ENCODE data around the gene SORL1. TPM values are rescaled to one million over a fixed set of nuclear protein-coding genes. Genes with fewer than 3 reads are reported as not detected.

SORL1 gene
- total RNA-seq, 2 donors from 2014 or later: 273 to 331 TPM

DNA sequence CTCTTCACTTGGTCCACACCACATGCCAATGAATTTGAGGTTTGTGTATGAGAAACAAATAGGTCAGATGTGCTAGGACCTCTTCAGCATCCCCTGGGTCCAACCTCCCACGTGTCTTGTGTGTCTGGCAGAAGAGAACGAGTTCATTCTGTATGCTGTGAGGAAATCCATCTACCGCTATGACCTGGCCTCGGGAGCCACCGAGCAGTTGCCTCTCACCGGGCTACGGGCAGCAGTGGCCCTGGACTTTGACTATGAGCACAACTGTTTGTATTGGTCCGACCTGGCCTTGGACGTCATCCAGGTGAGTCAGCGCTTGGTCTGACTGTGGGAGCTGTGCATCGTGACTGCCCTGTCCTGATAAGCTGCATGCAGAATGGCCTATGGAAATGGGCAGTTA is 101.7 kb downstream of the SORL1 start:
- Mint-ChIP-seq H3K36me3 (ENCODE audit: low read depth) (peaks cover 21% of the 10 kb centered on the region), H3K27ac (no peak overlapping the region), H3K4me3 (no peak overlapping the region), H3K27me3 (no peaks in the 10 kb centered on the region), H3K4me1 (peaks cover 24% of the 10 kb centered on the region)
- DNase-seq (no peak), ATAC-seq (no peak)
- no peaks in the 10 kb centered on the region for H3K9me3 ChIP-seq (ENCODE audit: control insufficient read depth, low read length, poor library complexity, severe bottlenecking)

DNA sequence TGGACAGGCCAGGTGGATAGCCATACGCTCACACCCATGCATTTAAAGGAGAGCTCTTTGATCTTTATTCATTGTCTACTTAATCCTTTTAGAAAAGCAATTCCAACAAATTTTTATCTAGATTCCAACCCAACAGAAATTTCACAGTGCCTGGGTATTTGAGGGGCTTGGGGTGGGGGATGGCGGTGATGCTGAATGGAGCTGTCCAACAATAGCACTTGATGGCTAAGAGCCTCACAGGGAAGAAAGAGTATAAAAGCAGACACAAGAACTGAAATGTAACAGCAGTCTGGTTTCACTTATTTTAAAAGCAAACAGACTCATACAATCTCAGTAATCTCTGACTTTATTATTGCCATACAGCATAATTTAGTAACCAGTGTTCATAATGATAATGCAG is 102.4 kb downstream of the SORL1 start:
- no peaks in the 10 kb centered on the region for H3K9me3 ChIP-seq (ENCODE audit: control insufficient read depth, low read length, poor library complexity, severe bottlenecking)
- Mint-ChIP-seq H3K4me3 (no peak overlapping the region), H3K4me1 (peaks cover 27% of the 10 kb centered on the region), H3K36me3 (ENCODE audit: low read depth) (peaks cover 24% of the 10 kb centered on the region), H3K27ac (no peak overlapping the region), H3K27me3 (no peaks in the 10 kb centered on the region)
- no peak for ATAC-seq
- no peak for DNase-seq

DNA sequence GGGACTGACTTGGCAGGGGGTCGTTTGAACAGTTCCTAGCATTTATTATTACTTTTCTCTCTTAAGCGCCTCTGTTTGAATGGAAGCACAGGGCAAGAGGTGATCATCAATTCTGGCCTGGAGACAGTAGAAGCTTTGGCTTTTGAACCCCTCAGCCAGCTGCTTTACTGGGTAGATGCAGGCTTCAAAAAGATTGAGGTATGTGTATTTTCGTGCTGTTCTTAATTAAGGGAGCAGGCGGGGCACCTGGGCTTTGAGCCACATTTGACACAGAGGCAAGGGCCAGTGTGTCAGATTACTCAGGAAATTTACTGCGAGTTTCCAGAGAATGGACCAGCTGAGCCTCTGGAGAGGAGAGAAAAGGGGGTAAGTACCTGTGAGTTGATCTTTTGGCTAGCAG is 103.0 kb downstream of the SORL1 start:
- H3K9me3 ChIP-seq (ENCODE audit: control insufficient read depth, low read length, poor library complexity, severe bottlenecking): no peaks in the 10 kb centered on the region
- Mint-ChIP-seq H3K4me3 (no peak overlapping the region), H3K27me3 (no peaks in the 10 kb centered on the region), H3K4me1 (peaks cover 30% of the 10 kb centered on the region), H3K27ac (no peak overlapping the region), H3K36me3 (ENCODE audit: low read depth) (peaks cover 27% of the 10 kb centered on the region)
- DNase-seq (no peak), ATAC-seq (no peak)

DNA sequence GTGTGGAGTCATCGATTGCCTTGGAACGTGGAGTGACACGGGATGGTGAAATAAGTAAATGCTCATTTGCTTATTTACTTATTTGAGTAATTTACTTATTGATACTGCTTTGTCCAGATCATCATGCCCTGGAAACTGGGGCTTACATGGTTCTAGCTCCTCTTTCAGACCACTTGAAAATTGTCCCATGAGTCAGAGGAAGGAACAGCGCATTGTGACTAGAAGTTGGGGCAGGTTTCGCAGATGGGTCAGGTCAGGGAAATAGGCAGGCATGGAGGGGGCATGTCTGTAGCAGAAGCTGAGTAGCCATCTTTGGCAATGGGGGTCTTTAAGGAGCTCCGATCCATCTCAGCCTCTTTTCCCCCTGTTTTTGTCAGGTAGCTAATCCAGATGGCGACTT is 104.8 kb downstream of the SORL1 start:
- no peaks in the 10 kb centered on the region for H3K27me3 Mint-ChIP-seq
- ATAC-seq: no peak
- H3K27ac Mint-ChIP-seq: peak overlapping the region; percentile 80
- peaks cover 26% of the 10 kb centered on the region for H3K36me3 Mint-ChIP-seq (ENCODE audit: low read depth)
- peaks cover 28% of the 10 kb centered on the region for H3K4me1 Mint-ChIP-seq
- H3K9me3 ChIP-seq (ENCODE audit: control insufficient read depth, low read length, poor library complexity, severe bottlenecking): no peaks in the 10 kb centered on the region
- DNase-seq: no peak
- H3K4me3 Mint-ChIP-seq: no peak overlapping the region

DNA sequence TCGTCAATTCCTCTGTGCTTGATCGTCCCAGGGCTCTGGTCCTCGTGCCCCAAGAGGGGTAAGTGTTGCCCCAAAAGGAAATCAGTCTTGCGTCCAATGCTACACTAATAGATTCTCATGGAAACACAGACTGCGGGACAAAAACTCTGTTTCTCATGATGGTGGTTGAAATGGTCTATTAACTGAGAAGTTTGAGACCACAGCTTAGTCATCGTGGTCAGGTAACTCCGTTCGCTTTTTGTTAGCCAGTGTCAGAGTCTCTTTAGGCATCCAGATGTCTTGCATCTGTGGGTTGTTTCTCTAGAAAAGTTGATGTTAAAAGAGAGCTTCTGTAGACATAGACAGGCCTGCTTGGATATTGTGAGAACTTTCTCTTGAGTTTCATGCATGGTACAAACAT is 105.2 kb downstream of the SORL1 start:
- H3K27ac Mint-ChIP-seq: peak overlapping the region; percentile 80
- no peaks in the 10 kb centered on the region for H3K9me3 ChIP-seq (ENCODE audit: control insufficient read depth, low read length, poor library complexity, severe bottlenecking)
- peaks cover 27% of the 10 kb centered on the region for H3K4me1 Mint-ChIP-seq
- no peak for DNase-seq
- no peak for ATAC-seq
- H3K36me3 Mint-ChIP-seq (ENCODE audit: low read depth): peaks cover 27% of the 10 kb centered on the region
- no peak overlapping the region for H3K4me3 Mint-ChIP-seq
- no peaks in the 10 kb centered on the region for H3K27me3 Mint-ChIP-seq

DNA sequence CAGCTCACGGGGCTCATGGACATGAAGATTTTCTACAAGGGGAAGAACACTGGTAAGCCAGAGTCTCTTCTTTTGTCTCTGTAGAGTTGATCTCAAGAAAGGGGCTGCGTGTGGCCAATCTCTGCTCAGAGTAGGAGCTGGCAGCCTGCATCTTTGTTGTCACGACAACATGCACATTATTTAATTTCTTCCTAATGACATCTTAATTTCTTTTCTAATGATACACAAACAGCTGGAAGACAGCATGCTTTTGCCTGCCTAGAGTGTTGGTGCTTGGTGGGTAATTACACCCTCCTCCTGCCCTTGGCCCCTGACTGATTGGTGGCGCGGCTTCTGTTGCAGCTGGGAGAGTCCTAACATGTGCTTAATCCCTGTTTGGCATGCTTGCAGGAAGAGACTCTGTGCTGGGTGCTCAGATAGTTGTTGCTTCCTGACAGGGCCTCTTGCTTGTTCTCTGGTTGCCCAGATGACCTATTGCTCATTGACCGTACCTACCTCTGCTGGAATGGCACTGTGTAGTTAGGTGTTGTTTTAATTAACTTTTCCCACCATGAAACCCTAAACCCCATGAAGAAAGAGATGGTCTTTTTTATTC is 107.6 kb downstream of the SORL1 start:
- no peaks in the 10 kb centered on the region for H3K9me3 ChIP-seq (ENCODE audit: control insufficient read depth, low read length, poor library complexity, severe bottlenecking)
- no peak for ATAC-seq
- H3K27me3 Mint-ChIP-seq: no peaks in the 10 kb centered on the region
- peaks cover 25% of the 10 kb centered on the region for H3K36me3 Mint-ChIP-seq (ENCODE audit: low read depth)
- H3K4me3 Mint-ChIP-seq: no peak overlapping the region
- DNase-seq: no peak
- peak overlapping the region; percentile 75 for H3K27ac Mint-ChIP-seq
- H3K4me1 Mint-ChIP-seq: peaks cover 28% of the 10 kb centered on the region

DNA sequence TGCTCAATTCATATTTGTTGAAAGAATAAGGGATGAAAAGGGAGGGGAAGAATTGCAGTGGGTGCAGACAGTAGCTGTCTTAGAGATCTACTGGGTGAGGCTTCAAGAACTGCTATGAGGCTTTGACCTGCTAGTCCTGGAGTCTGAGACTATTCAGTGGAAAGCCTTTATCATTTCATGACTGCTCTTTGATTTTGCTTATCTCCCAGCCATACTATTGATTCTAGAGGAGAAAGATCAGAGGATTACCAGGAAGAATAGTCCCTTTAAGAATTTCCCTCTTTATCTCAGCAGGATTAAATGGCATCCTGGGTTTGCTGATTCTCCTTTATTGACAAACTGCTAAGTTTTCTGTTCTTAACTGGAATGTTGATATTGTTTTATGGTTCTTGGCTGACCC is 108.1 kb downstream of the SORL1 start:
- H3K4me3 Mint-ChIP-seq: no peak overlapping the region
- DNase-seq (no peak), ATAC-seq (no peak)
- peak overlapping the region; percentile 75 for H3K27ac Mint-ChIP-seq
- H3K4me1 Mint-ChIP-seq: peaks cover 28% of the 10 kb centered on the region
- H3K36me3 Mint-ChIP-seq (ENCODE audit: low read depth): peaks cover 25% of the 10 kb centered on the region
- no peaks in the 10 kb centered on the region for H3K9me3 ChIP-seq (ENCODE audit: control insufficient read depth, low read length, poor library complexity, severe bottlenecking)
- H3K27me3 Mint-ChIP-seq: no peaks in the 10 kb centered on the region

DNA sequence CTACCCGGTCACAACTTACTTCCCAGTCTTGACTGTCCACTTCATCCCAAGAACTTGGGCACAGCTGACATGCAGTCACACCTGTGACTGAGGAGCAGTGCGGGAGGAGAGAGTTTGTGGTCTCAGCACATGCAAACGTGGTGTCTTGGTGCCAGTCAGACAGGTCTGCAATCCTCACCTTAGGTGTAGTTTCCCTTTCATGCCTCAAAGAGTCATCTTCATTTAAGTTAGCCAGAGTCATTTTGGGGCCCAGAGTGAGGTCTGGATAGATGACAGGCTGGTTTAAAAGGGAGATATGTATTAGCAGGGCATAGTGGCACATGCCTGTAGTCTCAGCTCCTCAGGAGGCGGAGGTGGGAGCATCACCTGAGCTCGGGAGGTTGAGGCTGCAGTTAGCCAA is 109.1 kb downstream of the SORL1 start:
- no peak overlapping the region for H3K27ac Mint-ChIP-seq
- peaks cover 23% of the 10 kb centered on the region for H3K4me1 Mint-ChIP-seq
- H3K36me3 Mint-ChIP-seq (ENCODE audit: low read depth): peaks cover 18% of the 10 kb centered on the region
- no peaks in the 10 kb centered on the region for H3K9me3 ChIP-seq (ENCODE audit: control insufficient read depth, low read length, poor library complexity, severe bottlenecking)
- H3K27me3 Mint-ChIP-seq: no peaks in the 10 kb centered on the region
- ATAC-seq: no peak
- DNase-seq: no peak
- no peak overlapping the region for H3K4me3 Mint-ChIP-seq

DNA sequence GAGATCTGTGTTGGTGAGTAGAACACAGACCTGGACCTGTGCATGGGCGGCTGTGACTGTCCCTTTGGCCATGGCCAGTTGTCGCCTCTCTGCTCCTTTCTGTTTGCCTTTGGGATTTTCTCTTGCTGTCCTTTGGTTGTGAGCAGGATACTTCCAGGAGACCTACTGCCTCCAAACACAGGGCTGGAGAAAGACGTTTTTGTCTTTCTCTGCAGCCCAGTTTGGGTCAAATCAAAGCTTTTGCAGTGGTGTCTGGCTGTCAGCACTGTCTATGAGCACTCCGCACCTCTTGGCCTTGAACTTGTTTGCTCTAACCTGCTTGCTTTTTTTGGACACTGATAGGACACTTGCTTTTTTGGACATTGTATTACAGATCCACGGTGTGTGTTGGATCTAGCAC is 109.6 kb downstream of the SORL1 start:
- no peaks in the 10 kb centered on the region for H3K9me3 ChIP-seq (ENCODE audit: control insufficient read depth, low read length, poor library complexity, severe bottlenecking)
- Mint-ChIP-seq H3K36me3 (ENCODE audit: low read depth) (peaks cover 13% of the 10 kb centered on the region), H3K4me3 (no peak overlapping the region), H3K4me1 (peaks cover 20% of the 10 kb centered on the region), H3K27ac (no peak overlapping the region), H3K27me3 (no peaks in the 10 kb centered on the region)
- ATAC-seq (no peak), DNase-seq (no peak)

DNA sequence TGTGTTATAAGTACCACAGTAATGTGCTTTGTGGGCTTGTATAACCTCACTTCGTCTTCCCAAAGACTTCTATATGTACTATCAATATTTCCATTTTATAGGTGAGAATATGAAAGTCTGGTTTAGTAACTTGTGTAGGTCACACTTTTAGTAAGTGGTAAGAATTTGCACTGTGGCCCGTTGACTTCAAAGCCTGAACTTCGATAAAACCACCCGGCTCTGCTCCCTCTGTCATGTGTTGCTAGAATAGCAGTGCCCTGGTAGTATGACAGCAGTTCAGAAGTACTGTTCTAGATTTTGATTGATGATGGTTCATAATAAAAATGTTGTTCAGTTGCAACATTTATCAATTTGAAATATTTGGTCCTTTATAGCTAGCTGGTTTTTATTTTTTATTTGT is 110.9 kb downstream of the SORL1 start:
- Mint-ChIP-seq H3K4me1 (peaks cover 19% of the 10 kb centered on the region), H3K27me3 (no peaks in the 10 kb centered on the region), H3K27ac (no peak overlapping the region), H3K36me3 (ENCODE audit: low read depth) (peaks cover 17% of the 10 kb centered on the region), H3K4me3 (no peak overlapping the region)
- no peaks in the 10 kb centered on the region for H3K9me3 ChIP-seq (ENCODE audit: control insufficient read depth, low read length, poor library complexity, severe bottlenecking)
- DNase-seq (no peak), ATAC-seq (no peak)

DNA sequence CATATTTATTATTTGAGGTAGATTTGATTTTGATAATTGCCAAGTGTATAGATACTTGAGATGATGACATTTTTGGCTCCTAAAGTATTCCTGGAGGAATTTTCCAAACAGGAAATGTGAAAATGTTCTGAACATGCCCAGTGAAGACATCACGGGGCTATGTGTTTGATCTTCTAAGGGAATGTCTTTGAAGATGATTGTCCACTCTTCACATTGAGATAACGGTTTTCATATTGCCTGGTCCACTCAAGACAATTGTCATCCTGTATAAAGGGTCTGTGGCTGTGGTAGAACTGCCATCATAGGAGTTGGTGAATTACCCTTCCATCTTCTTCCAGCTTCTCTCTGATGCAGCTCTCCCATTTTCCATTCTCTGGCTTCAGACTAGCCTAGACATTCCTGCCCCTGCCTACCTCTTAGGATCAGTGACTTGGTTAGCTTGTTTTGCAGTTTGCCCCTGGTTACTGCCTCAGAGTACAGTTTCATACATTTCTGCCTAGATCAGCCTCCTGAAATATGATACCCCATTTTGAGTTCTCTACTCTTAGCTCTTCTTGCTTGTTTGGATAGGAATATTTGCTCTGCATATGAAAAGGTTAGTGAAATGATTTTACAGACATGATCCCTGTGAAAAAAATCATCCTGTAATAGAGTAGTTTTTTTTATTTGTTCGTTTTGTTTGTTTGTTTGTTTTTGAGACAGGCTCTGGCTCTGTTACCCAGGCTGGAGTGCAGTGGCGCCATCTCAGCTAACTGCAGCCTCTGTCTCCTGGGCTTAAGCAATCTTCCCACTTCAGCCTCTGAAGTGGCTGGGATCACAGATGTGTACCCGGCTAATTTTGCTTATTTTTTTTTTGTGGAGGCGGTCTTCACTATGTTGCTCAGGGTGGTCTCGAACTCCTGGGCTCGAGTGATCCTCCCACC is 112.0 kb downstream of the SORL1 start:
- peaks cover 17% of the 10 kb centered on the region for H3K4me1 Mint-ChIP-seq
- H3K4me3 Mint-ChIP-seq: no peak overlapping the region
- no peaks in the 10 kb centered on the region for H3K27me3 Mint-ChIP-seq
- peak overlapping the region; percentile 19 for H3K27ac Mint-ChIP-seq
- ATAC-seq (no peak), DNase-seq (no peak)
- no peaks in the 10 kb centered on the region for H3K9me3 ChIP-seq (ENCODE audit: control insufficient read depth, low read length, poor library complexity, severe bottlenecking)
- peaks cover 17% of the 10 kb centered on the region for H3K36me3 Mint-ChIP-seq (ENCODE audit: low read depth)

DNA sequence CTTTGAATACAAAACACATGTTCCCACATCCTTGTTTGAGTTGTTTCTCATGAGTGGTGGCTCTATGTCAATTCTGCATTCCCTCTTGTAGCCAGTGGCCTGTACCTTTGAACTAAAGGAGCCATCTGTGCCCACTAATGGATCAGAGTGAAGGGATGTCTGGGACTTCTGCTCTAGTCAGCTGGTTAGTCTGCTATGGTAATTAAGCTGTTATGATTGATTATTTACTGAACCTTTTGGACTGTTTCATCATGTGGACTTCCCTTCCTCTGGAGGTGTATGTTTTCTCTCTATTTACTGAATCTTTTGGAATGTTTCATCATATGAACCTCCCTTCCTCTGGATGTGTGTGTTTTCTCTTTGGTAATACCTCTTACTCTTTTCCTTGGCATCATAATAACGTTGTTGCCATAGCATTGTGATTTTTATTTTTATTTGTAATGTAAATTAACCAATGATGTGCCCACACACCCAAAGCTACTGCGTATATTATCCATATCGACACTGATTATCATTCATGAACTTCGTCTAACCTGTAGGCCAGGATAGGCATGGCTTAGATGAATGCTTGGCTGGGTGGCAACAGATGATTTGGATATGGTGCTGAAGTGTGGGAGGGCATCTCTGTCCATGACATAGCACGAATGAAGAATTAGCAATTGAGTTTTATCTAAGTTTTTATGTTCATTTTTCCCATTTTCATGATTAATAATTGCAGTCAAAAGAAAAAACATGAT is 113.0 kb downstream of the SORL1 start:
- Mint-ChIP-seq H3K36me3 (ENCODE audit: low read depth) (peaks cover 12% of the 10 kb centered on the region), H3K27me3 (no peaks in the 10 kb centered on the region), H3K4me3 (no peak overlapping the region), H3K4me1 (peaks cover 13% of the 10 kb centered on the region), H3K27ac (peak overlapping the region; percentile 19)
- DNase-seq (no peak), ATAC-seq (no peak)
- no peaks in the 10 kb centered on the region for H3K9me3 ChIP-seq (ENCODE audit: control insufficient read depth, low read length, poor library complexity, severe bottlenecking)

All from T-helper 17 cell (primary cell).